Spleen (tissue), 7 donors: ENCODE measurements around the gene AAGAB.

Experiments
- POLR2AphosphoS5 ChIP-seq, 3 donors: sonication (generic); formaldehyde crosslinking; IDR thresholded peaks; one replicate each; pipeline ENCODE4 v1.5.1; 2017; ENCODE audit warnings: antibody characterized with exemption in 3 of 3
- TF ChIP-seq, protein P1 (sequence below), 11 experiments: fragments of 200-600 bp in 7 of 11; fragments of 450-650 bp in 4 of 11; sonication (generic) in 4 of 11; IDR thresholded peaks in 8 of 11; conservative IDR thresholded peaks in 3 of 11; 1 replicate in 7 of 11; 2 replicates in 4 of 11; pipeline versions ENCODE4 v1.4.0 to v1.8.0; 2016 to 2021; ENCODE audit warnings: antibody characterized with exemption in 11 of 11, inconsistent platforms in 4 of 11, mild to moderate bottlenecking in 1 of 11
- donor health status: DM: no; HTN: no; CAD: no; lungs with moderate emphysema.
- donor health status: DM: no; HTN: no; CAD: no.
- donor health status: DM: no; HTN: no; CAD: no.

DNA sequence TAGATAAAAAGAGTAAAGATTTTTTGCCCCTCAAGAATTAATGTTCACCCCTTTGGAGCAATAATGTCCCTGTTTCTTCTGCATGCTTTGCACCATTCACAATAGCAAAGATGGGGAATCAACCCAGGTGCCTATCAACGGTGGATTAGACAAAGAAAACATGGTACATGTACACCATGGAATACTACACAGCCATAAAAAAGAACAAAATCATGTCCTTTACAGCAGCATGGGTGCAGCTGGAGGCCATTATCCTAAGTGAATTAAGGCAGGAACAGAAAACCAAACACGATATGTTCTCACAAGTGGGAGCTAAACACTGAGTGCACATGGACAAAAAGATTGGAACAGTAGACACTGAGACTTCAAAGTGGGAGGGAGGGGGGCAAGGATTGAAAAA is 35.2 kb downstream of the AAGAB start:
- TF ChIP-seq, protein P1, sequence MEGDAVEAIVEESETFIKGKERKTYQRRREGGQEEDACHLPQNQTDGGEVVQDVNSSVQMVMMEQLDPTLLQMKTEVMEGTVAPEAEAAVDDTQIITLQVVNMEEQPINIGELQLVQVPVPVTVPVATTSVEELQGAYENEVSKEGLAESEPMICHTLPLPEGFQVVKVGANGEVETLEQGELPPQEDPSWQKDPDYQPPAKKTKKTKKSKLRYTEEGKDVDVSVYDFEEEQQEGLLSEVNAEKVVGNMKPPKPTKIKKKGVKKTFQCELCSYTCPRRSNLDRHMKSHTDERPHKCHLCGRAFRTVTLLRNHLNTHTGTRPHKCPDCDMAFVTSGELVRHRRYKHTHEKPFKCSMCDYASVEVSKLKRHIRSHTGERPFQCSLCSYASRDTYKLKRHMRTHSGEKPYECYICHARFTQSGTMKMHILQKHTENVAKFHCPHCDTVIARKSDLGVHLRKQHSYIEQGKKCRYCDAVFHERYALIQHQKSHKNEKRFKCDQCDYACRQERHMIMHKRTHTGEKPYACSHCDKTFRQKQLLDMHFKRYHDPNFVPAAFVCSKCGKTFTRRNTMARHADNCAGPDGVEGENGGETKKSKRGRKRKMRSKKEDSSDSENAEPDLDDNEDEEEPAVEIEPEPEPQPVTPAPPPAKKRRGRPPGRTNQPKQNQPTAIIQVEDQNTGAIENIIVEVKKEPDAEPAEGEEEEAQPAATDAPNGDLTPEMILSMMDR (IDR thresholded peaks at IDR 0.05 in 8 of 11, conservative IDR thresholded peaks at IDR 0.05 in 3 of 11): no peak
- TF ChIP-seq POLR2AphosphoS5 (IDR thresholded peaks at IDR 0.05): no peak
